ENCODE data around the gene STUM.

The STUM gene

GRCh38 chr1:226604560-226605317 lies 56.2 kb downstream of the STUM start:
- TF ChIP-seq POLR2A (IDR thresholded peaks at IDR 0.05; ENCODE audit: low read depth, low read length): no peak
- no peak for TF ChIP-seq TAF1 (IDR thresholded peaks at IDR 0.05; ENCODE audit: low read depth, low read length)
- TF ChIP-seq POLR2AphosphoS5 (IDR thresholded peaks at IDR 0.05; ENCODE audit: low read depth, low read length): no peak
- TF ChIP-seq SPI1 (IDR thresholded peaks at IDR 0.05; ENCODE audit: low read depth, low read length): no peak
- no peak for TF ChIP-seq POU2F2 (IDR thresholded peaks at IDR 0.05; ENCODE audit: low read depth, low read length)
- no peak for TF ChIP-seq PAX5 (IDR thresholded peaks at IDR 0.05; ENCODE audit: insufficient read depth, low read length, severe bottlenecking)
- FAIRE-seq: no peak
- no peak for DNase-seq (ENCODE audit: insufficient read length, low spot score)

- DNase-seq (ENCODE audit: insufficient read length, low spot score): no peak
- TF ChIP-seq TAF1 (IDR thresholded peaks at IDR 0.05; ENCODE audit: low read depth, low read length): no peak
- TF ChIP-seq SPI1 (IDR thresholded peaks at IDR 0.05; ENCODE audit: low read depth, low read length): no peak
- no peak for TF ChIP-seq POLR2A (IDR thresholded peaks at IDR 0.05; ENCODE audit: low read depth, low read length)
- TF ChIP-seq POLR2AphosphoS5 (IDR thresholded peaks at IDR 0.05; ENCODE audit: low read depth, low read length): no peak
- TF ChIP-seq POU2F2 (IDR thresholded peaks at IDR 0.05; ENCODE audit: low read depth, low read length): no peak
- TF ChIP-seq PAX5 (IDR thresholded peaks at IDR 0.05; ENCODE audit: insufficient read depth, low read length, severe bottlenecking): no peak
- FAIRE-seq: no peak
Observed at GRCh38 chr1:226605318-226605950, 56.9 kb downstream of the STUM start.

GRCh38 chr1:226606311-226607267 lies 58.0 kb downstream of the STUM start:
- DNase-seq (ENCODE audit: insufficient read length, low spot score): no peak
- no peak for TF ChIP-seq SPI1 (IDR thresholded peaks at IDR 0.05; ENCODE audit: low read depth, low read length)
- TF ChIP-seq POLR2AphosphoS5 (IDR thresholded peaks at IDR 0.05; ENCODE audit: low read depth, low read length): no peak
- TF ChIP-seq POLR2A (IDR thresholded peaks at IDR 0.05; ENCODE audit: low read depth, low read length): no peak
- no peak for TF ChIP-seq POU2F2 (IDR thresholded peaks at IDR 0.05; ENCODE audit: low read depth, low read length)
- no peak for TF ChIP-seq TAF1 (IDR thresholded peaks at IDR 0.05; ENCODE audit: low read depth, low read length)
- TF ChIP-seq PAX5 (IDR thresholded peaks at IDR 0.05; ENCODE audit: insufficient read depth, low read length, severe bottlenecking): no peak
- FAIRE-seq: no peak

GRCh38 chr1:226607268-226607660 lies 58.7 kb downstream of the STUM start:
- TF ChIP-seq SPI1 (IDR thresholded peaks at IDR 0.05; ENCODE audit: low read depth, low read length) (no peak), POLR2AphosphoS5 (IDR thresholded peaks at IDR 0.05; ENCODE audit: low read depth, low read length) (no peak), PAX5 (IDR thresholded peaks at IDR 0.05; ENCODE audit: insufficient read depth, low read length, severe bottlenecking) (no peak), POLR2A (IDR thresholded peaks at IDR 0.05; ENCODE audit: low read depth, low read length) (no peak), POU2F2 (IDR thresholded peaks at IDR 0.05; ENCODE audit: low read depth, low read length) (no peak), TAF1 (IDR thresholded peaks at IDR 0.05; ENCODE audit: low read depth, low read length) (no peak)
- FAIRE-seq: no peak
- DNase-seq (ENCODE audit: insufficient read length, low spot score): no peak

- no peak for DNase-seq (ENCODE audit: insufficient read length, low spot score)
- FAIRE-seq: no peak
- TF ChIP-seq PAX5 (IDR thresholded peaks at IDR 0.05; ENCODE audit: insufficient read depth, low read length, severe bottlenecking): no peak
- TF ChIP-seq POLR2AphosphoS5 (IDR thresholded peaks at IDR 0.05; ENCODE audit: low read depth, low read length): no peak
- no peak for TF ChIP-seq TAF1 (IDR thresholded peaks at IDR 0.05; ENCODE audit: low read depth, low read length)
- no peak for TF ChIP-seq POU2F2 (IDR thresholded peaks at IDR 0.05; ENCODE audit: low read depth, low read length)
- no peak for TF ChIP-seq SPI1 (IDR thresholded peaks at IDR 0.05; ENCODE audit: low read depth, low read length)
Observed at GRCh38 chr1:226607821-226608220, 59.3 kb downstream of the STUM start.

GRCh38 chr1:226608699-226609505 lies 60.3 kb downstream of the STUM start:
- peak; percentile 80 for DNase-seq (ENCODE audit: insufficient read length, low spot score)
- TF ChIP-seq POLR2A (IDR thresholded peaks at IDR 0.05; ENCODE audit: low read depth, low read length) (no peak), TAF1 (IDR thresholded peaks at IDR 0.05; ENCODE audit: low read depth, low read length) (no peak), PAX5 (IDR thresholded peaks at IDR 0.05; ENCODE audit: insufficient read depth, low read length, severe bottlenecking) (no peak), SPI1 (IDR thresholded peaks at IDR 0.05; ENCODE audit: low read depth, low read length) (no peak), POU2F2 (IDR thresholded peaks at IDR 0.05; ENCODE audit: low read depth, low read length) (no peak), POLR2AphosphoS5 (IDR thresholded peaks at IDR 0.05; ENCODE audit: low read depth, low read length) (no peak)
- no peak for FAIRE-seq

GRCh38 chr1:226609836-226610455 lies 61.4 kb downstream of the STUM start:
- TF ChIP-seq POLR2AphosphoS5 (IDR thresholded peaks at IDR 0.05; ENCODE audit: low read depth, low read length): no peak
- TF ChIP-seq TAF1 (IDR thresholded peaks at IDR 0.05; ENCODE audit: low read depth, low read length): no peak
- TF ChIP-seq SPI1 (IDR thresholded peaks at IDR 0.05; ENCODE audit: low read depth, low read length): no peak
- TF ChIP-seq POU2F2 (IDR thresholded peaks at IDR 0.05; ENCODE audit: low read depth, low read length): no peak
- TF ChIP-seq PAX5 (IDR thresholded peaks at IDR 0.05; ENCODE audit: insufficient read depth, low read length, severe bottlenecking): no peak
- no peak for TF ChIP-seq POLR2A (IDR thresholded peaks at IDR 0.05; ENCODE audit: low read depth, low read length)
- FAIRE-seq: no peak
- DNase-seq (ENCODE audit: insufficient read length, low spot score): no peak

GRCh38 chr1:226610671-226611070 lies 62.1 kb downstream of the STUM start:
- no peak for DNase-seq (ENCODE audit: insufficient read length, low spot score)
- no peak for TF ChIP-seq PAX5 (IDR thresholded peaks at IDR 0.05; ENCODE audit: insufficient read depth, low read length, severe bottlenecking)
- no peak for TF ChIP-seq SPI1 (IDR thresholded peaks at IDR 0.05; ENCODE audit: low read depth, low read length)
- no peak for TF ChIP-seq POU2F2 (IDR thresholded peaks at IDR 0.05; ENCODE audit: low read depth, low read length)
- no peak for TF ChIP-seq POLR2AphosphoS5 (IDR thresholded peaks at IDR 0.05; ENCODE audit: low read depth, low read length)
- TF ChIP-seq POLR2A (IDR thresholded peaks at IDR 0.05; ENCODE audit: low read depth, low read length): no peak
- no peak for TF ChIP-seq TAF1 (IDR thresholded peaks at IDR 0.05; ENCODE audit: low read depth, low read length)
- FAIRE-seq: no peak

Data from GM12891 (cell line).